ENCODE results near the gene FYTTD1. TPM values are rescaled to one million over a fixed set of nuclear protein-coding genes. Genes with fewer than 3 reads are reported as not detected.

The FYTTD1 gene
- total and polyA plus RNA-seq, 2 experiments from 2014 or later, result 24.3 to 62.8 TPM

GRCh38 chr3:197787412-197787811, 37.7 kb downstream of the FYTTD1 start:
- H3K9me3 ChIP-seq (ENCODE audit: low read depth), result no peaks in the 10 kb centered on the region
- peaks cover 4% of the 10 kb centered on the region for H3K36me3 ChIP-seq
- TF ChIP-seq CTCF (IDR thresholded peaks at IDR 0.05; ENCODE audit: low read depth, low read length), result no peak
- no peaks in the 10 kb centered on the region for H3K27me3 ChIP-seq
- H3K4me3 ChIP-seq, result no peak overlapping the region
- DNase-seq (ENCODE audit: low read depth in 1 of 2, low spot score in 1 of 2), result no peak
- no peaks in the 10 kb centered on the region for H3K4me1 ChIP-seq (ENCODE audit: low read depth)
- no peak overlapping the region for H3K27ac ChIP-seq

- no peak overlapping the region for H3K27ac ChIP-seq
- no peak overlapping the region for H3K4me3 ChIP-seq
- DNase-seq (ENCODE audit: low read depth in 1 of 2, low spot score in 1 of 2), result no peak
- no peaks in the 10 kb centered on the region for H3K27me3 ChIP-seq
- no peak for TF ChIP-seq CTCF (IDR thresholded peaks at IDR 0.05; ENCODE audit: low read depth, low read length)
- H3K4me1 ChIP-seq (ENCODE audit: low read depth), result no peaks in the 10 kb centered on the region
- no peaks in the 10 kb centered on the region for H3K9me3 ChIP-seq (ENCODE audit: low read depth)
- H3K36me3 ChIP-seq, result no peaks in the 10 kb centered on the region
These were observed 39.6 kb downstream of the FYTTD1 start for GRCh38 chr3:197789309-197789708.

- DNase-seq (ENCODE audit: low read depth in 1 of 2, low spot score in 1 of 2), result no peak
- Histone ChIP-seq H3K4me3 (no peak overlapping the region), H3K9me3 (ENCODE audit: low read depth) (no peaks in the 10 kb centered on the region), H3K27ac (no peak overlapping the region), H3K4me1 (ENCODE audit: low read depth) (no peaks in the 10 kb centered on the region), H3K27me3 (no peaks in the 10 kb centered on the region), H3K36me3 (no peaks in the 10 kb centered on the region)
- no peak for TF ChIP-seq CTCF (IDR thresholded peaks at IDR 0.05; ENCODE audit: low read depth, low read length)
These were observed 40.4 kb downstream of the FYTTD1 start for GRCh38 chr3:197790033-197790432.

- Histone ChIP-seq H3K4me1 (ENCODE audit: low read depth) (no peaks in the 10 kb centered on the region), H3K9me3 (ENCODE audit: low read depth) (no peaks in the 10 kb centered on the region), H3K4me3 (peak within 1 kb of the TSS; percentile 77), H3K27ac (peak within 1 kb of the TSS; percentile 96), H3K36me3 (no peaks in the 10 kb centered on the region), H3K27me3 (no peaks in the 10 kb centered on the region)
- no peak for TF ChIP-seq CTCF (IDR thresholded peaks at IDR 0.05; ENCODE audit: low read depth, low read length)
- DNase-seq (ENCODE audit: low read depth in 1 of 2, low spot score in 1 of 2), result peak; percentile 85 to 92
These were observed 41.6 kb downstream of the FYTTD1 start, which contains the start of gene LRCH3 for GRCh38 chr3:197791113-197791891. Gene LRCH3 (plus strand): TSS chr3:197791254. CDS start chr3:197791279, 25 bp downstream.

- Histone ChIP-seq H3K36me3 (no peaks in the 10 kb centered on the region), H3K4me1 (ENCODE audit: low read depth) (no peaks in the 10 kb centered on the region), H3K9me3 (ENCODE audit: low read depth) (no peaks in the 10 kb centered on the region), H3K27me3 (no peaks in the 10 kb centered on the region), H3K27ac (peak overlapping the region; percentile 96), H3K4me3 (peak overlapping the region; percentile 77)
- peak; percentile 42 to 55 for DNase-seq (ENCODE audit: low read depth in 1 of 2, low spot score in 1 of 2)
- no peak for TF ChIP-seq CTCF (IDR thresholded peaks at IDR 0.05; ENCODE audit: low read depth, low read length)
These were observed 42.4 kb downstream of the FYTTD1 start for GRCh38 chr3:197791892-197792647.

Measured in cardiac muscle cell (in vitro differentiated cells and primary cell).